Dermis lymphatic vessel endothelial cell (primary cell): ENCODE results near the gene VSTM2L. TPM values are rescaled to one million over a fixed set of nuclear protein-coding genes. Genes with fewer than 3 reads are reported as not detected.

Source experiments
- total RNA-seq: library from RNA; depleted of rRNA; stranded (reverse); fragments of >200 nt; gene quantifications from 2 replicates; pipeline ENCODE4 v1.2.1, GENCODE V29; 2014

Gene VSTM2L, protein sequence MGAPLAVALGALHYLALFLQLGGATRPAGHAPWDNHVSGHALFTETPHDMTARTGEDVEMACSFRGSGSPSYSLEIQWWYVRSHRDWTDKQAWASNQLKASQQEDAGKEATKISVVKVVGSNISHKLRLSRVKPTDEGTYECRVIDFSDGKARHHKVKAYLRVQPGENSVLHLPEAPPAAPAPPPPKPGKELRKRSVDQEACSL
- total RNA-seq = not detected in 2 replicates

GRCh38 chr20:37902504-37903313 lies at the start of gene VSTM2L:
Gene VSTM2L, plus strand, starts transcription at chr20:37903127. Its CDS starts 224 bp downstream, at chr20:37903351.

Other genes starting within 250 kb of the VSTM2L start
- gene CTNNBL1, start 209.1 kb upstream of the VSTM2L start, total RNA-seq = 23.1 and 25.9 TPM in 2 replicates
- gene TTI1, start 130.3 kb downstream of the VSTM2L start, total RNA-seq = 11.6 and 16.2 TPM in 2 replicates
- 14.8 and 15.6 TPM in 2 replicates for gene RPRD1B, start 130.6 kb downstream of the VSTM2L start, total RNA-seq